CD14-positive monocyte (primary cell): ENCODE results near the gene GPR37. TPM values are rescaled to one million over a fixed set of nuclear protein-coding genes. Genes with fewer than 3 reads are reported as not detected.

Experiments used
- DNase-seq, 3 donors: peaks; one replicate each; pipeline ENCODE4 v3.0.0-alpha.2; 2011 to 2022
- H2AFZ ChIP-seq: 2 replicates; pipeline ENCODE4 v1.6.0; 2012; ENCODE audit warnings: mild to moderate bottlenecking, low read depth, low read length, inconsistent platforms; ENCODE audit not compliant: insufficient read depth, poor library complexity, severe bottlenecking
- H3K27ac ChIP-seq, 2 donors: 1 replicate in 1 of 2; 2 replicates in 1 of 2; pipeline ENCODE4 v1.5.1; 2012 to 2013; ENCODE audit warnings: low read length in 2 of 2, control low read depth in 1 of 2, inconsistent platforms in 1 of 2, low read depth in 1 of 2, mild to moderate bottlenecking in 1 of 2
- H3K27me3 ChIP-seq, 2 donors: one replicate each; pipeline versions ENCODE4 v1.6.0 to v1.6.1; 2011 to 2013; ENCODE audit warnings: low read length in 2 of 2; ENCODE audit not compliant: control insufficient read depth in 2 of 2, insufficient read depth in 2 of 2
- H3K36me3 ChIP-seq, 2 donors: replicated peaks in 1 of 2; 1 replicate in 1 of 2; 2 replicates in 1 of 2; pipeline versions ENCODE4 v1.5.1 to v1.6.1; 2012 to 2013; ENCODE audit warnings: low read length in 2 of 2, control low read depth in 1 of 2, inconsistent platforms in 1 of 2, mild to moderate bottlenecking in 1 of 2; ENCODE audit not compliant: insufficient read depth in 2 of 2, control insufficient read depth in 1 of 2
- H3K4me1 ChIP-seq, 2 donors: 1 replicate in 1 of 2; 2 replicates in 1 of 2; pipeline versions ENCODE4 v1.5.1 to v1.6.1; 2012 to 2013; ENCODE audit warnings: low read length in 2 of 2, control low read depth in 1 of 2, inconsistent platforms in 1 of 2, mild to moderate bottlenecking in 1 of 2, moderate library complexity in 1 of 2; ENCODE audit not compliant: insufficient read depth in 2 of 2, control insufficient read depth in 1 of 2
- H3K4me2 ChIP-seq: replicated peaks from 2 replicates; pipeline ENCODE3; 2012; ENCODE audit warnings: low read length, moderate library complexity, mild to moderate bottlenecking; ENCODE audit not compliant: poor library complexity, severe bottlenecking; ENCODE audit errors: extremely low read depth
- H3K4me3 ChIP-seq, 3 experiments: fragments of 200-600 bp in 1 of 3; sonication (generic) in 1 of 3; replicated peaks in 1 of 3; 1 replicate in 2 of 3; 2 replicates in 1 of 3; pipeline ENCODE4 v1.5.1; 2011 to 2013; ENCODE audit warnings: low read length in 3 of 3, mild to moderate bottlenecking in 3 of 3, control low read depth in 2 of 3, low read depth in 2 of 3, inconsistent platforms in 1 of 3, moderate library complexity in 1 of 3
- H3K79me2 ChIP-seq: 2 replicates; pipeline ENCODE4 v1.6.0; 2012; ENCODE audit warnings: mild to moderate bottlenecking, control low read depth, inconsistent platforms, low read length, moderate library complexity; ENCODE audit not compliant: insufficient read depth
- H3K9ac ChIP-seq: 2 replicates; pipeline ENCODE4 v1.6.0; 2017; ENCODE audit warnings: low read length, mild to moderate bottlenecking; ENCODE audit not compliant: insufficient read depth, poor library complexity, severe bottlenecking
- H3K9me3 ChIP-seq, 2 donors: replicated peaks in 1 of 2; 1 replicate in 1 of 2; 2 replicates in 1 of 2; pipeline versions ENCODE4 v1.5.1 to v1.6.1; 2012 to 2013; ENCODE audit warnings: low read length in 2 of 2, control low read depth in 1 of 2; ENCODE audit not compliant: control insufficient read depth in 1 of 2, insufficient read depth in 1 of 2
- H4K20me1 ChIP-seq: 2 replicates; pipeline ENCODE4 v1.6.0; 2012; ENCODE audit warnings: mild to moderate bottlenecking, low read length, control low read depth, moderate library complexity; ENCODE audit not compliant: insufficient read depth
- H3K27ac Mint-ChIP-seq, 7 donors: one replicate each; pipeline ENCODE4 v1.8.0; 2020; ENCODE audit warnings: mild to moderate bottlenecking in 7 of 7, mixed read lengths in 7 of 7, moderate library complexity in 6 of 7, inconsistent platforms in 2 of 7
- H3K27me3 Mint-ChIP-seq, 3 donors: one replicate each; pipeline ENCODE4 v1.8.0; 2021 to 2022; ENCODE audit warnings: low read depth in 3 of 3, mild to moderate bottlenecking in 3 of 3, mixed read lengths in 3 of 3, moderate library complexity in 3 of 3, inconsistent platforms in 1 of 3
- H3K36me3 Mint-ChIP-seq, 2 donors: one replicate each; pipeline ENCODE4 v1.8.0; 2020; ENCODE audit warnings: mixed read lengths in 2 of 2, inconsistent platforms in 1 of 2, mild to moderate bottlenecking in 1 of 2
- H3K4me1 Mint-ChIP-seq: one replicate; pipeline ENCODE4 v1.8.0; 2020; ENCODE audit warnings: mild to moderate bottlenecking, mixed read lengths
- H3K4me3 Mint-ChIP-seq, 2 donors: one replicate each; pipeline ENCODE4 v1.8.0; 2020; ENCODE audit warnings: mild to moderate bottlenecking in 2 of 2, mixed read lengths in 2 of 2, moderate library complexity in 1 of 2
- H3K9me3 Mint-ChIP-seq, 7 donors: one replicate each; pipeline ENCODE4 v1.8.0; 2020 to 2022; ENCODE audit warnings: mixed read lengths in 7 of 7, mild to moderate bottlenecking in 6 of 7, moderate library complexity in 6 of 7, inconsistent platforms in 2 of 7
- CTCF ChIP-seq: fragments of 200-600 bp; IDR thresholded peaks from one replicate; pipeline ENCODE4 v1.8.0; 2022; ENCODE audit warnings: antibody characterized with exemption, mild to moderate bottlenecking
- WGBS: methylation state at CpG from one replicate; pipeline ENCODE4 v1.1.5; 2013; ENCODE audit warnings: missing lambda C conversion rate; ENCODE audit not compliant: insufficient coverage; 5-methylcytosine and 5-hydroxymethylcytosine counted together
- intact Hi-C, 2 donors: fragments of 100-400 bp; cut with micrococcal nuclease; formaldehyde crosslinking; loops; one replicate each; pipeline versions ENCODE4 v1.15.0 to v1.15.1; 2023
- polyA plus RNA-seq, 3 donors: library from polyadenylated mRNA; depleted of rRNA in 1 of 3; unstranded in 2 of 3; stranded (reverse) in 1 of 3; fragments of 300-500 nt in 2 of 3; fragments of >200 nt in 1 of 3; fragmentation: Illumina TruSeq in 2 of 3; gene quantifications; 1 replicate in 2 of 3; 2 replicates in 1 of 3; pipeline ENCODE4 v1.2.3, GENCODE V29; 2012 to 2021

GPR37 gene
- polyA plus RNA-seq, 3 donors: not detected

- peaks cover 0 to 19% (median 15%) of the 10 kb centered on the region in 7 donors for H3K9me3 Mint-ChIP-seq
These were observed 668 bp downstream of the GPR37 start for GRCh38 chr7:124764847-124765400.

More at GRCh38 chr7:124764847-124765400, 668 bp downstream of the GPR37 start:
- H3K9ac ChIP-seq: no peak overlapping the region
- no peak for TF ChIP-seq CTCF
- H3K4me1 Mint-ChIP-seq: peaks cover 10% of the 10 kb centered on the region
- H3K4me3 ChIP-seq: peak overlapping the region in 2 of 3 experiments; percentile 10 to 57
- no peaks in the 10 kb centered on the region for H4K20me1 ChIP-seq
- peaks cover 49 to 66% (median 53%) of the 10 kb centered on the region in 3 donors for H3K27me3 Mint-ChIP-seq
- H3K9me3 ChIP-seq: peaks cover 0 to 15% of the 10 kb centered on the region in 2 donors
- H3K27ac Mint-ChIP-seq: no peak overlapping the region
- H3K27ac ChIP-seq: no peak overlapping the region
- peaks cover 0 to 5% of the 10 kb centered on the region in 2 donors for H3K36me3 Mint-ChIP-seq
- H3K27me3 ChIP-seq: peaks cover 36 to 59% of the 10 kb centered on the region in 2 donors
- peaks cover 9 to 12% of the 10 kb centered on the region in 2 donors for H3K4me1 ChIP-seq
- no peak for DNase-seq
- peak overlapping the region; percentile 67 for H3K4me2 ChIP-seq
- H2AFZ ChIP-seq: peak overlapping the region; percentile 68
- under 1% methylated on average over 21 of the region's 26 CpGs for WGBS
- H3K79me2 ChIP-seq: no peaks in the 10 kb centered on the region
- H3K36me3 ChIP-seq: no peaks in the 10 kb centered on the region
- peak overlapping the region; percentile 62 to 90 for H3K4me3 Mint-ChIP-seq
- intact Hi-C loops: no loop called here
